Activated CD4-positive, alpha-beta T cell treated with anti-CD3 and anti-CD28 coated beads for 36 hours (primary cell): ENCODE results near the gene RING1. TPM values are rescaled to one million over a fixed set of nuclear protein-coding genes. Genes with fewer than 3 reads are reported as not detected.

Source experiments
- ATAC-seq: fragments of 200-7000 bp; cut with Tn5 transposase; one replicate; pipeline ENCODE4 v1.10.0; 2021; ENCODE audit warnings: mild to moderate bottlenecking, moderate library complexity
- CTCF ChIA-PET: fragments of 350-600 bp; sonication (Branson Sonifier 250); formaldehyde crosslinking; loops from one replicate; lab custom pipeline; 2021; ENCODE audit warnings: antibody characterized with exemption; lab: Charles Lee
- POLR2A ChIA-PET: fragments of 350-600 bp; sonication (Branson Sonifier 250); formaldehyde crosslinking; loops from one replicate; lab custom pipeline; 2021; ENCODE audit warnings: antibody characterized with exemption, inconsistent platforms; lab: Charles Lee
- DNase-seq: peaks from one replicate; pipeline ENCODE4 v3.0.0-alpha.2; 2020
- H3K27ac Mint-ChIP-seq: one replicate; pipeline ENCODE4 v1.8.0; 2021; ENCODE audit warnings: mixed read lengths
- H3K27me3 Mint-ChIP-seq: one replicate; pipeline ENCODE4 v1.8.0; 2021; ENCODE audit warnings: mixed read lengths
- H3K36me3 Mint-ChIP-seq: one replicate; pipeline ENCODE4 v1.8.0; 2021; ENCODE audit warnings: low read depth, mixed read lengths
- H3K4me1 Mint-ChIP-seq: one replicate; pipeline ENCODE4 v1.8.0; 2021; ENCODE audit warnings: mixed read lengths
- H3K4me3 Mint-ChIP-seq: one replicate; pipeline ENCODE4 v1.8.0; 2021; ENCODE audit warnings: mild to moderate bottlenecking, moderate library complexity, mixed read lengths
- H3K9me3 Mint-ChIP-seq: one replicate; pipeline ENCODE4 v1.8.0; 2021; ENCODE audit warnings: low read depth, mixed read lengths
- intact Hi-C, 2 experiments: fragments of 100-400 bp; cut with DNase I in 1 of 2; cut with micrococcal nuclease in 1 of 2; formaldehyde crosslinking; loops; one replicate each; pipeline versions ENCODE4 v1.14.2 to v1.15.1; 2022 to 2024; cut with DNase I, micrococcal nuclease
- total RNA-seq, 2 experiments: library from RNA; stranded (reverse); gene quantifications; one replicate each; pipeline ENCODE4 v1.2.3, GENCODE V29; 2021

The RING1 gene
- total RNA-seq, 2 experiments from 2014 or later, result 28.3 to 39.3 TPM

GRCh38 chr6:33202799-33203198 is 5.5 kb upstream of the RING1 start:
- intact Hi-C loops, result loop anchor here (5.0 to 10.0 kb wide), 8 partner anchors 212 to 1538 kb away; partner anchors contain the start of genes AGPAT1 (in 2 of the 2), RNF5 (in 2 of the 2), C6orf47 (in 1 of the 2) and CLIC1 (in 1 of the 2)
- CTCF ChIA-PET, result interaction anchor here (0.9 to 1.2 kb wide), 3 partner anchors 46 to 96 kb away, joined by 3 to 5 read pairs (median 4); partner anchors contain the start of genes B3GALT4 and RGL2
- peaks cover 73% of the 10 kb centered on the region for H3K4me1 Mint-ChIP-seq
- DNase-seq, result no peak
- peaks cover 38% of the 10 kb centered on the region for H3K36me3 Mint-ChIP-seq
- H3K4me3 Mint-ChIP-seq, result peak overlapping the region; percentile 40
- no peak overlapping the region for H3K27ac Mint-ChIP-seq
- no peak for ATAC-seq
- no peaks in the 10 kb centered on the region for H3K9me3 Mint-ChIP-seq
- POLR2A ChIA-PET, result no interaction called here
- H3K27me3 Mint-ChIP-seq, result no peaks in the 10 kb centered on the region

- H3K27me3 Mint-ChIP-seq, result no peaks in the 10 kb centered on the region
These were observed 4.7 kb upstream of the RING1 start for GRCh38 chr6:33203443-33204164.

GRCh38 chr6:33204165-33204414 is 4.2 kb upstream of the RING1 start:
- intact Hi-C loops, result loop anchor here (1.0 to 10.0 kb wide), 13 partner anchors 21 to 1539 kb away; partner anchors contain the start of genes AGPAT1 (in 2 of the 2), RNF5 (in 2 of the 2), C6orf47 (in 1 of the 2) and CLIC1 (in 1 of the 2)
- POLR2A ChIA-PET, result interaction anchor here (1.0 to 2.4 kb wide), 4 partner anchors 45 to 360 kb away, joined by 3 to 19 read pairs (median 5); partner anchors contain the start of gene PSMB8
- ATAC-seq, result no peak
- H3K36me3 Mint-ChIP-seq, result peaks cover 39% of the 10 kb centered on the region
- H3K4me3 Mint-ChIP-seq, result peak overlapping the region; percentile 77
- no peaks in the 10 kb centered on the region for H3K27me3 Mint-ChIP-seq
- H3K27ac Mint-ChIP-seq, result peak overlapping the region; percentile 34
- no peaks in the 10 kb centered on the region for H3K9me3 Mint-ChIP-seq
- CTCF ChIA-PET, result interaction anchor here (0.6 to 1.7 kb wide), 3 partner anchors 42 to 68 kb away, joined by 3 to 8 read pairs (median 4); partner anchors contain the start of genes RPS18 and VPS52
- DNase-seq, result no peak
- H3K4me1 Mint-ChIP-seq, result peaks cover 65% of the 10 kb centered on the region

More at GRCh38 chr6:33203443-33204164, 4.7 kb upstream of the RING1 start:
- no peak for ATAC-seq
- intact Hi-C loops, result loop anchor here (1.0 to 10.0 kb wide), 13 partner anchors 21 to 1539 kb away; partner anchors contain the start of genes AGPAT1 (in 2 of the 2), RNF5 (in 2 of the 2), C6orf47 (in 1 of the 2) and CLIC1 (in 1 of the 2)
- DNase-seq, result no peak
- ChIA-PET POLR2A (no interaction called here), CTCF (interaction anchor here (1.0 to 1.2 kb wide), 2 partner anchors 45 to 96 kb away, joined by 3 to 5 read pairs; partner anchors contain the start of gene RGL2)
- Mint-ChIP-seq H3K36me3 (peaks cover 38% of the 10 kb centered on the region), H3K27ac (no peak overlapping the region), H3K4me3 (peak overlapping the region; percentile 77), H3K9me3 (no peaks in the 10 kb centered on the region), H3K4me1 (peaks cover 65% of the 10 kb centered on the region)

- Mint-ChIP-seq H3K36me3 (peaks cover 42% of the 10 kb centered on the region), H3K9me3 (no peaks in the 10 kb centered on the region), H3K4me3 (peak within 1 kb of the TSS; percentile 77), H3K27me3 (no peaks in the 10 kb centered on the region), H3K4me1 (peaks cover 66% of the 10 kb centered on the region), H3K27ac (peak within 1 kb of the TSS; percentile 96)
- intact Hi-C loops, result loop anchor here (1.0 to 10.0 kb wide), 18 partner anchors 22 to 1540 kb away; partner anchors contain the start of genes AGPAT1 (in 2 of the 2), CUTA (in 2 of the 2), RNF5 (in 2 of the 2) and BRD2 (in 1 of the 2)
- ATAC-seq (peak; percentile 48), DNase-seq (peak; percentile 96)
- ChIA-PET POLR2A (interaction anchor here (1.0 to 2.4 kb wide), 4 partner anchors 45 to 360 kb away, joined by 3 to 19 read pairs (median 5); partner anchors contain the start of gene PSMB8), CTCF (interaction anchor here (0.5 to 1.7 kb wide), 6 partner anchors 41 to 1467 kb away, joined by 3 to 8 read pairs (median 4); partner anchors contain the start of genes RPS18 and VPS52)
These were observed 3.7 kb upstream of the RING1 start, which contains the start of gene HSD17B8 for GRCh38 chr6:33204415-33205190. HSD17B8 (plus strand) TSS chr6:33204655; CDS start chr6:33204669, 14 bp downstream.

GRCh38 chr6:33205191-33206026 is 2.9 kb upstream of the RING1 start:
- Mint-ChIP-seq H3K4me3 (peak overlapping the region; percentile 77), H3K4me1 (peaks cover 68% of the 10 kb centered on the region), H3K9me3 (no peaks in the 10 kb centered on the region), H3K36me3 (peaks cover 49% of the 10 kb centered on the region), H3K27me3 (no peaks in the 10 kb centered on the region), H3K27ac (peak overlapping the region; percentile 96)
- ChIA-PET CTCF (interaction anchor here (0.5 to 1.7 kb wide), 6 partner anchors 40 to 1468 kb away, joined by 3 to 8 read pairs (median 4); no protein-coding TSS in a partner anchor), POLR2A (interaction anchor here (0.6 to 2.4 kb wide), 6 partner anchors 44 to 365 kb away, joined by 3 to 19 read pairs (median 3); no protein-coding TSS in a partner anchor)
- intact Hi-C loops, result loop anchor here (1.0 to 10.0 kb wide), 13 partner anchors 23 to 1541 kb away; partner anchors contain the start of genes CUTA (in 2 of the 2), BRD2 (in 1 of the 2), C6orf47 (in 1 of the 2) and CLIC1 (in 1 of the 2)
- peak; percentile 81 for DNase-seq
- peak; percentile 57 for ATAC-seq

- Mint-ChIP-seq H3K27me3 (no peaks in the 10 kb centered on the region), H3K36me3 (peaks cover 48% of the 10 kb centered on the region), H3K27ac (peak overlapping the region; percentile 96), H3K4me1 (peaks cover 65% of the 10 kb centered on the region), H3K9me3 (no peaks in the 10 kb centered on the region), H3K4me3 (peak overlapping the region; percentile 77)
- ATAC-seq, result no peak
- ChIA-PET POLR2A (interaction anchor here (0.6 to 2.4 kb wide), 4 partner anchors 43 to 364 kb away, joined by 3 to 19 read pairs (median 3); no protein-coding TSS in a partner anchor), CTCF (interaction anchor here (0.6 kb wide), 1 partner anchor 56 kb away, joined by 3 read pairs; no protein-coding TSS in a partner anchor)
- peak; percentile 33 for DNase-seq
- intact Hi-C loops, result loop anchor here (5.0 to 10.0 kb wide), 7 partner anchors 209 to 1541 kb away; partner anchors contain the start of genes C6orf47 (in 1 of the 2), CLIC1 (in 1 of the 2), CSNK2B (in 1 of the 2) and CUTA (in 1 of the 2)
These were observed 2.1 kb upstream of the RING1 start for GRCh38 chr6:33206027-33206863.

DNA sequence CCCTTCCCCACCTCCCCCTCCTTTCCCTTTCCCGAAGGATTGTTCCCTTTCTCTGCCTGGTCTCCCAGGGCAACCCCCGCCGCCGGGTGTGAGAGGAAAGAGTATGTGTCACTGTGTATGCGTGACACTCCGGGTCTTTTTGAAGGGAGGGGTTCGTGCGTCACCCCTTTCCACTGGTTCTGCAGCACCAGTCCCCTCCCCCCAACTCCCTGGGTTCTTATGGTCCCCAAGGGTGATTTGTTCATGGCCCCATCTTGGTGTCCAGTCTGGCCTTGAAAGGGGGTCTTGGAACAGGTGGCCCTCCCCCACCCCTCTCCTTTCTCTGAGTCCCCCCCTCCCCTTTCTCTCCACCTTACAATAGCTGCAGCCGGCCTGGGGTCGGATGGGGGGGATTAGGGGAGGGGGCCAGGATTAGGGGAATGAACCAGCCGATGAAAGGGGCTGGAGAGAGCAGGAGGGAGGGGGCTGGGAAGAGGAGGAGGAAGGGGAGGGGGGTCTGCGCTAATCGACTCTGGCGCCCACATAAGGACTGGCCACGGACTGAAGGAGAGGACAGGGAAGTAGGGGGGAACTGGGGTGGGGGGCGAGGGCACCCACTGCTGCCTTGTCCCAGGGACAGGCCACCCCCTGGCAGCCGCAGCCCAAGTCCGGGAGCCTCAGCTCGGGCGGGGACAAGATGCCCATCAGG is 1.3 kb upstream of the RING1 start:
- Mint-ChIP-seq H3K27me3 (no peaks in the 10 kb centered on the region), H3K9me3 (no peaks in the 10 kb centered on the region), H3K27ac (no peak overlapping the region), H3K4me3 (peak overlapping the region; percentile 80), H3K36me3 (peaks cover 43% of the 10 kb centered on the region), H3K4me1 (peaks cover 60% of the 10 kb centered on the region)
- CTCF ChIA-PET, result interaction anchor here (0.6 kb wide), 1 partner anchor 81 kb away, joined by 3 read pairs; no protein-coding TSS in a partner anchor
- DNase-seq (peak; percentile 46), ATAC-seq (no peak)
- intact Hi-C loops, result loop anchor here (5.0 to 10.0 kb wide), 7 partner anchors 208 to 1542 kb away; partner anchors contain the start of genes C6orf47 (in 1 of the 2), CLIC1 (in 1 of the 2), CSNK2B (in 1 of the 2) and CUTA (in 1 of the 2)
- POLR2A ChIA-PET, result interaction anchor here (0.7 kb wide), 1 partner anchor 82 kb away, joined by 3 read pairs; the partner anchor contains the start of gene WDR46

GRCh38 chr6:33207552-33208090 is 679 bp upstream of the RING1 start:
- DNase-seq, result peak; percentile 36
- intact Hi-C loops, result loop anchor here (1.0 to 10.0 kb wide), 10 partner anchors 42 to 1543 kb away; partner anchors contain the start of genes C6orf47 (in 1 of the 2), CLIC1 (in 1 of the 2), CSNK2B (in 1 of the 2) and CUTA (in 1 of the 2)
- POLR2A ChIA-PET, result interaction anchor here (0.7 to 1.6 kb wide), 5 partner anchors 12 to 110 kb away, joined by 3 to 7 read pairs (median 5); partner anchors contain the start of genes RPS18, VPS52, WDR46 and ZBTB22
- Mint-ChIP-seq H3K27ac (peak overlapping the region; percentile 89), H3K4me1 (peaks cover 55% of the 10 kb centered on the region), H3K36me3 (peaks cover 40% of the 10 kb centered on the region), H3K27me3 (peaks cover 1% of the 10 kb centered on the region), H3K9me3 (no peaks in the 10 kb centered on the region), H3K4me3 (peak overlapping the region; percentile 80)
- ATAC-seq, result no peak
- CTCF ChIA-PET, result interaction anchor here (0.6 to 2.9 kb wide), 3 partner anchors 10 to 80 kb away, joined by 3 to 22 read pairs (median 10); no protein-coding TSS in a partner anchor
